H1 (cell line): Measurements from ENCODE around the gene RGS3. TPM values are rescaled to one million over a fixed set of nuclear protein-coding genes. Genes with fewer than 3 reads are reported as not detected.

Source experiments
- CTCF ChIA-PET: fragments of 300-600 bp; sonication (Branson Sonifier 250); formaldehyde crosslinking; loops from one replicate; lab custom pipeline; 2021; ENCODE audit not compliant: partially characterized antibody; lab: Charles Lee
- POLR2A ChIA-PET: fragments of 300-600 bp; sonication (Branson Sonifier 250); formaldehyde crosslinking; loops from one replicate; lab custom pipeline; 2021; ENCODE audit warnings: inconsistent platforms; ENCODE audit not compliant: partially characterized antibody; lab: Charles Lee
- DNase-seq, 2 experiments: peaks; one replicate each; pipeline versions ENCODE4 v3.0.0 to v3.0.0-alpha.2; 2010 to 2022; ENCODE audit warnings: low spot score in 2 of 2, low read depth in 1 of 2, mixed read lengths in 1 of 2
- FAIRE-seq: peaks from 2 replicates; lab custom pipeline; 2011; peaks lifted over from hg19 to GRCh38; lab: Jason Lieb, UNC
- H2AFZ ChIP-seq: 2 replicates; pipeline ENCODE4 v1.8.1; 2012; ENCODE audit warnings: low read length, inconsistent platforms
- H2AK5ac ChIP-seq: 2 replicates; pipeline ENCODE4 v1.6.1; 2013; ENCODE audit warnings: low read depth, low read length
- H2BK120ac ChIP-seq: replicated peaks from 2 replicates; pipeline ENCODE3; 2013; ENCODE audit warnings: low read depth, low read length, inconsistent platforms
- H2BK12ac ChIP-seq: 2 replicates; pipeline ENCODE4 v1.6.1; 2013; ENCODE audit warnings: low read depth, low read length
- H2BK15ac ChIP-seq: 2 replicates; pipeline ENCODE4 v1.6.1; 2013; ENCODE audit warnings: low read length
- H2BK20ac ChIP-seq: 2 replicates; pipeline ENCODE4 v1.6.1; 2013; ENCODE audit warnings: low read length
- H2BK5ac ChIP-seq: 2 replicates; pipeline ENCODE4 v1.6.1; 2013; ENCODE audit warnings: low read depth, low read length
- H3K14ac ChIP-seq: 2 replicates; pipeline ENCODE4 v1.6.1; 2013; ENCODE audit warnings: inconsistent platforms; ENCODE audit not compliant: insufficient read length
- H3K18ac ChIP-seq: 2 replicates; pipeline ENCODE4 v1.6.1; 2013; ENCODE audit warnings: low read length; ENCODE audit errors: extremely low read depth
- H3K23ac ChIP-seq: 2 replicates; pipeline ENCODE4 v1.6.1; 2013; ENCODE audit warnings: inconsistent platforms; ENCODE audit not compliant: insufficient read length
- H3K23me2 ChIP-seq: 2 replicates; pipeline ENCODE4 v1.6.1; 2013; ENCODE audit warnings: low read depth, low read length
- H3K27ac ChIP-seq: 2 replicates; pipeline ENCODE4 v1.6.1; 2011; ENCODE audit warnings: low read depth, low read length, inconsistent platforms
- H3K27me3 ChIP-seq, 4 experiments: replicated peaks in 1 of 4; 1 replicate in 1 of 4; 2 replicates in 3 of 4; pipeline versions ENCODE4 v1.6.1 to v1.8.1; 2011 to 2013; ENCODE audit warnings: low read length in 3 of 4, mild to moderate bottlenecking in 3 of 4, inconsistent platforms in 2 of 4, mixed read lengths in 2 of 4, moderate library complexity in 1 of 4; ENCODE audit not compliant: control insufficient read depth in 3 of 4, insufficient read depth in 3 of 4; ENCODE audit errors: extremely low read depth in 1 of 4
- H3K36me3 ChIP-seq, 4 experiments: 2 replicates each; pipeline versions ENCODE4 v1.6.1 to v1.8.1; 2011 to 2013; ENCODE audit warnings: mild to moderate bottlenecking in 4 of 4, low read length in 3 of 4, moderate library complexity in 2 of 4, control low read depth in 1 of 4, inconsistent platforms in 1 of 4; ENCODE audit not compliant: insufficient read depth in 4 of 4, control insufficient read depth in 2 of 4
- H3K4ac ChIP-seq: replicated peaks from 2 replicates; pipeline ENCODE3; 2013; ENCODE audit warnings: low read length, low read depth, mixed read lengths, inconsistent platforms; ENCODE audit not compliant: insufficient read length
- H3K4me1 ChIP-seq, 4 experiments: replicated peaks in 1 of 4; 1 replicate in 1 of 4; 2 replicates in 3 of 4; pipeline versions ENCODE4 v1.6.1 to v1.8.1; 2011 to 2013; ENCODE audit warnings: low read length in 3 of 4, inconsistent platforms in 2 of 4, mixed read lengths in 1 of 4; ENCODE audit not compliant: insufficient read depth in 4 of 4, control insufficient read depth in 3 of 4
- H3K4me2 ChIP-seq, 2 experiments: 2 replicates each; pipeline versions ENCODE4 v1.6.1 to v1.8.1; 2011 to 2013; ENCODE audit warnings: low read depth in 2 of 2, low read length in 2 of 2, control low read depth in 1 of 2, inconsistent platforms in 1 of 2, mild to moderate bottlenecking in 1 of 2; ENCODE audit not compliant: insufficient read depth in 1 of 2
- H3K4me3 ChIP-seq, 4 experiments: fragments of 200-600, 300-600 bp in 1 of 4; sonication (generic), shearing (Covaris generic), sonication (Bioruptor Twin) in 1 of 4; 2 replicates each; pipeline versions ENCODE4 v1.5.1 to v1.8.1; 2011 to 2016; ENCODE audit warnings: low read length in 4 of 4, low read depth in 3 of 4, control low read depth in 2 of 4, inconsistent platforms in 2 of 4, mild to moderate bottlenecking in 2 of 4, mixed read lengths in 1 of 4, moderate library complexity in 1 of 4; ENCODE audit not compliant: insufficient read depth in 2 of 4; ENCODE audit errors: extremely low read depth in 1 of 4
- H3K56ac ChIP-seq: replicated peaks from 2 replicates; pipeline ENCODE3; 2013; ENCODE audit warnings: low read depth, mild to moderate bottlenecking, mixed read lengths, low read length, inconsistent platforms; ENCODE audit not compliant: insufficient read length
- H3K79me1 ChIP-seq: 2 replicates; pipeline ENCODE4 v1.6.1; 2013; ENCODE audit warnings: low read depth, low read length, control low read depth
- H3K79me2 ChIP-seq, 2 experiments: 2 replicates each; pipeline versions ENCODE4 v1.6.1 to v1.8.1; 2012 to 2013; ENCODE audit warnings: low read length in 2 of 2, mild to moderate bottlenecking in 2 of 2, inconsistent platforms in 1 of 2; ENCODE audit not compliant: insufficient read depth in 2 of 2, control insufficient read depth in 1 of 2
- H3K9ac ChIP-seq, 4 experiments: replicated peaks in 1 of 4; 1 replicate in 1 of 4; 2 replicates in 3 of 4; pipeline versions ENCODE4 v1.6.1 to v1.8.1; 2011 to 2013; ENCODE audit warnings: low read depth in 3 of 4, low read length in 3 of 4, control low read depth in 2 of 4, mild to moderate bottlenecking in 2 of 4, moderate library complexity in 2 of 4, inconsistent platforms in 1 of 4; ENCODE audit errors: extremely low read depth in 1 of 4
- H3K9me3 ChIP-seq, 2 experiments: 2 replicates each; pipeline versions ENCODE4 v1.6.1 to v1.8.1; 2012 to 2013; ENCODE audit warnings: mild to moderate bottlenecking in 2 of 2, moderate library complexity in 2 of 2, control low read depth in 1 of 2, inconsistent platforms in 1 of 2, low read depth in 1 of 2, low read length in 1 of 2, mixed read lengths in 1 of 2; ENCODE audit not compliant: insufficient read depth in 2 of 2
- H4K20me1 ChIP-seq, 2 experiments: replicated peaks in 1 of 2; 2 replicates each; pipeline versions ENCODE3 to v1.8.1; 2011 to 2013; ENCODE audit warnings: inconsistent platforms in 2 of 2, low read length in 2 of 2, mild to moderate bottlenecking in 1 of 2; ENCODE audit not compliant: insufficient read depth in 2 of 2, control insufficient read depth in 1 of 2
- H4K5ac ChIP-seq: 2 replicates; pipeline ENCODE4 v1.6.1; 2013; ENCODE audit warnings: low read length, low read depth, mixed read lengths, inconsistent platforms; ENCODE audit not compliant: insufficient read length
- H4K8ac ChIP-seq: 2 replicates; pipeline ENCODE4 v1.8.0; 2013; ENCODE audit warnings: mild to moderate bottlenecking, moderate library complexity, low read length, inconsistent platforms; ENCODE audit not compliant: insufficient read depth; ENCODE audit errors: extremely low read depth
- H4K91ac ChIP-seq: replicated peaks from 2 replicates; pipeline ENCODE3; 2013; ENCODE audit warnings: low read length, mixed read lengths, inconsistent platforms; ENCODE audit not compliant: insufficient read length
- CBX5 ChIP-seq: fragments of 300-800, 300-1000 bp; sonication (generic); IDR thresholded peaks from 2 replicates; pipeline ENCODE4 v1.7.1; 2016; ENCODE audit warnings: antibody characterized with exemption, low read length, low read depth
- CTBP2 ChIP-seq: IDR thresholded peaks from 2 replicates; pipeline ENCODE4 v1.7.0; 2011; ENCODE audit warnings: borderline replicate concordance, mild to moderate bottlenecking, moderate library complexity, mixed read lengths, low read length; ENCODE audit not compliant: insufficient read depth, insufficient read length
- POLR2AphosphoS5 ChIP-seq: IDR thresholded peaks from 2 replicates; pipeline ENCODE4 v1.6.1; 2011; ENCODE audit warnings: low read depth, low read length
- WGBS, 2 experiments: shearing (Covaris generic) in 1 of 2; methylation state at CpG; one replicate each; pipeline versions ENCODE4 v1.1.6 to v1.1.7; 2013 to 2015; ENCODE audit warnings: low lambda C conversion rate in 2 of 2, mixed read lengths in 2 of 2, inconsistent platforms in 1 of 2, low coverage in 1 of 2, missing lambda C conversion rate in 1 of 2; ENCODE audit not compliant: insufficient replicate concordance in 2 of 2, insufficient coverage in 1 of 2, insufficient read length in 1 of 2; ENCODE audit errors: extremely low coverage in 1 of 2, missing lambda C conversion rate in 1 of 2; 5-methylcytosine and 5-hydroxymethylcytosine counted together
- polyA plus RNA-seq, 7 experiments: library from polyadenylated mRNA; depleted of rRNA in 3 of 7; stranded (reverse) in 5 of 7; unstranded in 2 of 7; fragments of >200 nt in 5 of 7; fragments of 200-250 nt in 2 of 7; gene quantifications; 1 replicate in 5 of 7; 2 replicates in 1 of 7; 4 replicates in 1 of 7; pipeline versions ENCODE4 v1.2.1 to v1.2.3, GENCODE V29; 2011 to 2013; ENCODE audit warnings: missing spikeins in 2 of 7, mixed read lengths in 2 of 7
- total RNA-seq: library from RNA; stranded (reverse); fragmentation: NEBNext Ultra II Directional; extraction: Animal tissue kit (Norgen Biotek cat#: 25700); gene quantifications from 2 replicates; pipeline ENCODE4 v1.2.1, GENCODE V29; 2021

RGS3 gene
- total and polyA plus RNA-seq, 2 of the 8 experiments (the other 6 are each of a cell fraction or from before 2014, with no cell fraction given), result 12.6 to 18.2 TPM

- no peak overlapping the region for H3K14ac ChIP-seq
- peaks cover 0 to 3% (median 0%) of the 10 kb centered on the region in 4 experiments; a peak in 2 of 8 replicates for H3K36me3 ChIP-seq
- no peak overlapping the region for H3K4me3 ChIP-seq
- H4K20me1 ChIP-seq, result no peaks in the 10 kb centered on the region
- peaks cover 0 to 7% (median 3%) of the 10 kb centered on the region in 4 experiments; a peak in 4 of 7 replicates for H3K4me1 ChIP-seq
- no peak overlapping the region for H3K56ac ChIP-seq
- no peak overlapping the region for H3K4ac ChIP-seq
- ChIA-PET POLR2A (no interaction called here), CTCF (interaction anchor here (1.1 to 1.3 kb wide), 3 partner anchors 9 to 19 kb away, joined by 3 to 4 read pairs (median 4); no protein-coding TSS in a partner anchor)
- no peaks in the 10 kb centered on the region for H3K27me3 ChIP-seq
- H4K8ac ChIP-seq, result no peak overlapping the region
- no peak overlapping the region for H3K23ac ChIP-seq
- H4K91ac ChIP-seq, result no peak overlapping the region
- no peak overlapping the region for H2AK5ac ChIP-seq
- no peak overlapping the region for H3K27ac ChIP-seq
- no peaks in the 10 kb centered on the region for H3K23me2 ChIP-seq
- DNase-seq (no peak), FAIRE-seq (no peak)
- H2BK20ac ChIP-seq, result no peak overlapping the region
- no peak overlapping the region for H2AFZ ChIP-seq
- H2BK120ac ChIP-seq, result no peak overlapping the region
- no peak overlapping the region for H3K9ac ChIP-seq
- 91% methylated on average over 4 of the region's 4 CpGs; no CpG with 5 or more reads in 1 of the 2 experiments for WGBS, 2 experiments
- no peak overlapping the region for H3K4me2 ChIP-seq
- H2BK5ac ChIP-seq, result no peak overlapping the region
- no peak overlapping the region for H2BK15ac ChIP-seq
- no peaks in the 10 kb centered on the region for H3K9me3 ChIP-seq
- H4K5ac ChIP-seq, result no peak overlapping the region
- no peaks in the 10 kb centered on the region for H3K79me2 ChIP-seq
- H3K18ac ChIP-seq, result no peak overlapping the region
- H2BK12ac ChIP-seq, result no peak overlapping the region
- no peaks in the 10 kb centered on the region for H3K79me1 ChIP-seq
- TF ChIP-seq POLR2AphosphoS5 (no peak), CBX5 (no peak), CTBP2 (no peak)
Observed at GRCh38 chr9:113488071-113488470, 24.5 kb downstream of the RGS3 start.
